HepG2 (cell line): ENCODE results near the gene SETD7. TPM values are rescaled to one million over a fixed set of nuclear protein-coding genes. Genes with fewer than 3 reads are reported as not detected.

ENCODE experiments used
- HDAC6 ChIP-seq: fragments of 200-600 bp; sonication (generic); IDR thresholded peaks from 2 replicates; pipeline ENCODE4 v1.7.0; 2017; ENCODE audit warnings: mild to moderate bottlenecking, antibody characterized with exemption, low read length, low read depth
- HOXA3 ChIP-seq: sonication (generic); formaldehyde crosslinking; IDR thresholded peaks from 2 replicates; pipeline ENCODE4 v1.5.0; 2020; ENCODE audit warnings: missing genetic modification reagents
- ZHX1 ChIP-seq: sonication (generic); formaldehyde crosslinking; IDR thresholded peaks from 2 replicates; pipeline ENCODE4 v1.8.1; 2022; ENCODE audit warnings: low read depth, mild to moderate bottlenecking, missing genetic modification reagents
- ZNF460 ChIP-seq: sonication (generic); formaldehyde crosslinking; IDR thresholded peaks from 2 replicates; pipeline ENCODE4 v1.5.1; 2020; ENCODE audit warnings: missing genetic modification reagents, mild to moderate bottlenecking, borderline replicate concordance
- ZNF687 ChIP-seq: sonication (generic); formaldehyde crosslinking; IDR thresholded peaks from 2 replicates; pipeline ENCODE4 v1.5.1; 2020; ENCODE audit warnings: mild to moderate bottlenecking, missing genetic modification reagents, moderate library complexity
- polyA plus RNA-seq, 8 experiments: library from polyadenylated mRNA; depleted of rRNA in 3 of 8; stranded (reverse) in 7 of 8; unstranded in 1 of 8; fragments of >200 nt; fragmentation: Illumina TruSeq in 4 of 8; extraction: Trizol in 4 of 8; gene quantifications; 2 replicates each; pipeline versions ENCODE4 v1.2.1 to v1.2.3, GENCODE V29; 2011 to 2016; ENCODE audit warnings: low read depth in 4 of 8, missing spikeins in 1 of 8, mixed read lengths in 1 of 8; ENCODE audit not compliant: insufficient read depth in 1 of 8
- total RNA-seq, 5 experiments: library from RNA; depleted of rRNA; stranded (reverse); fragments of >200 nt; fragmentation: Illumina TruSeq; extraction: Trizol; gene quantifications; 2 replicates each; pipeline ENCODE4 v1.2.3, GENCODE V29; 2016; ENCODE audit warnings: low read depth in 1 of 5
- TF ChIP-seq, protein P1 (sequence below): sonication (generic); formaldehyde crosslinking; IDR thresholded peaks from 2 replicates; pipeline ENCODE4 v1.8.0; 2022; ENCODE audit warnings: missing genetic modification reagents, mild to moderate bottlenecking, moderate library complexity, borderline replicate concordance
- TF ChIP-seq, protein P2 (sequence below), 2 experiments: IDR thresholded peaks; 2 replicates each; pipeline ENCODE4 v1.6.1; 2011 to 2012; ENCODE audit warnings: low read length in 2 of 2, borderline replicate concordance in 1 of 2, low read depth in 1 of 2, mild to moderate bottlenecking in 1 of 2, moderate library complexity in 1 of 2

The SETD7 gene
- total and polyA plus RNA-seq, 2 of the 13 experiments (the other 11 are each of a cell fraction or from before 2014, with no cell fraction given): 0.08 to 0.22 TPM

DNA sequence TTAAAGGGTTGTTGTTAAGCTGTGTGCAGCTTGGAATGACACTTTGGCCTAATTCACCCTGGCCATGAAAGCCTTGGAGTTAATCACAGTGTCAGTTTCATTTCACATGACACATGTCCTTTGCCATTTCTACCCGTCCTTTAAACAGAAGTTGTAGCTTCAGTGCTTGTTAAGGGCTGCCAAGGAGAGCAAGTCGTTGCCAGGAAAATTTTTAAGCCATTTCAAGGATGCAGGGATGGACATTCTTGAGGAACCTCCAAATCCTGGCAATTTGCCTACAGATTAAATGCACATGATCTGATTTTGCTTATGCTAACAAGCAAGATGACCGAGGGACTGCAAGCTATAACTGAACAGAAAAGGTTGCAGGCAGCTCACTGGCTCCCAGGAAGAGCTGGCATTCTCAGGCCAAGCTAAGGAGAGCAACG, 40.5 kb downstream of the SETD7 start (continued):
- TF ChIP-seq ZNF460 (CRISPR knock-in tag) (no peak), ZHX1 (CRISPR knock-in tag) (no peak), HOXA3 (CRISPR knock-in tag) (no peak), HDAC6 (no peak), ZNF687 (no peak)
- TF ChIP-seq, protein P1, sequence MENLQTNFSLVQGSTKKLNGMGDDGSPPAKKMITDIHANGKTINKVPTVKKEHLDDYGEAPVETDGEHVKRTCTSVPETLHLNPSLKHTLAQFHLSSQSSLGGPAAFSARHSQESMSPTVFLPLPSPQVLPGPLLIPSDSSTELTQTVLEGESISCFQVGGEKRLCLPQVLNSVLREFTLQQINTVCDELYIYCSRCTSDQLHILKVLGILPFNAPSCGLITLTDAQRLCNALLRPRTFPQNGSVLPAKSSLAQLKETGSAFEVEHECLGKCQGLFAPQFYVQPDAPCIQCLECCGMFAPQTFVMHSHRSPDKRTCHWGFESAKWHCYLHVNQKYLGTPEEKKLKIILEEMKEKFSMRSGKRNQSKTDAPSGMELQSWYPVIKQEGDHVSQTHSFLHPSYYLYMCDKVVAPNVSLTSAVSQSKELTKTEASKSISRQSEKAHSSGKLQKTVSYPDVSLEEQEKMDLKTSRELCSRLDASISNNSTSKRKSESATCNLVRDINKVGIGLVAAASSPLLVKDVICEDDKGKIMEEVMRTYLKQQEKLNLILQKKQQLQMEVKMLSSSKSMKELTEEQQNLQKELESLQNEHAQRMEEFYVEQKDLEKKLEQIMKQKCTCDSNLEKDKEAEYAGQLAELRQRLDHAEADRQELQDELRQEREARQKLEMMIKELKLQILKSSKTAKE: no peak
- TF ChIP-seq, protein P2, sequence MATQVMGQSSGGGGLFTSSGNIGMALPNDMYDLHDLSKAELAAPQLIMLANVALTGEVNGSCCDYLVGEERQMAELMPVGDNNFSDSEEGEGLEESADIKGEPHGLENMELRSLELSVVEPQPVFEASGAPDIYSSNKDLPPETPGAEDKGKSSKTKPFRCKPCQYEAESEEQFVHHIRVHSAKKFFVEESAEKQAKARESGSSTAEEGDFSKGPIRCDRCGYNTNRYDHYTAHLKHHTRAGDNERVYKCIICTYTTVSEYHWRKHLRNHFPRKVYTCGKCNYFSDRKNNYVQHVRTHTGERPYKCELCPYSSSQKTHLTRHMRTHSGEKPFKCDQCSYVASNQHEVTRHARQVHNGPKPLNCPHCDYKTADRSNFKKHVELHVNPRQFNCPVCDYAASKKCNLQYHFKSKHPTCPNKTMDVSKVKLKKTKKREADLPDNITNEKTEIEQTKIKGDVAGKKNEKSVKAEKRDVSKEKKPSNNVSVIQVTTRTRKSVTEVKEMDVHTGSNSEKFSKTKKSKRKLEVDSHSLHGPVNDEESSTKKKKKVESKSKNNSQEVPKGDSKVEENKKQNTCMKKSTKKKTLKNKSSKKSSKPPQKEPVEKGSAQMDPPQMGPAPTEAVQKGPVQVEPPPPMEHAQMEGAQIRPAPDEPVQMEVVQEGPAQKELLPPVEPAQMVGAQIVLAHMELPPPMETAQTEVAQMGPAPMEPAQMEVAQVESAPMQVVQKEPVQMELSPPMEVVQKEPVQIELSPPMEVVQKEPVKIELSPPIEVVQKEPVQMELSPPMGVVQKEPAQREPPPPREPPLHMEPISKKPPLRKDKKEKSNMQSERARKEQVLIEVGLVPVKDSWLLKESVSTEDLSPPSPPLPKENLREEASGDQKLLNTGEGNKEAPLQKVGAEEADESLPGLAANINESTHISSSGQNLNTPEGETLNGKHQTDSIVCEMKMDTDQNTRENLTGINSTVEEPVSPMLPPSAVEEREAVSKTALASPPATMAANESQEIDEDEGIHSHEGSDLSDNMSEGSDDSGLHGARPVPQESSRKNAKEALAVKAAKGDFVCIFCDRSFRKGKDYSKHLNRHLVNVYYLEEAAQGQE (IDR thresholded peaks at IDR 0.05; ENCODE audit: borderline replicate concordance in 1 of 2, low read depth in 1 of 2, low read length in 2 of 2): no peak
- TF ChIP-seq, all 625 proteins: peak for 0
